Ovary (tissue), 9 donors: ENCODE data around the gene LYPD6. TPM values are rescaled to one million over a fixed set of nuclear protein-coding genes. Genes with fewer than 3 reads are reported as not detected.

Experiments used
- DNase-seq, 5 donors: peaks; one replicate each; pipeline ENCODE4 v3.0.0-alpha.2; 2019 to 2020
- H3K27ac ChIP-seq, 2 donors: fragments of 200-600 bp; one replicate each; pipeline versions ENCODE4 v1.5.1 to v1.8.0; 2019 to 2022
- H3K27me3 ChIP-seq: fragments of 200-600 bp; one replicate; pipeline ENCODE4 v1.8.0; 2022
- H3K36me3 ChIP-seq: fragments of 200-600 bp; sonication (generic); one replicate; pipeline ENCODE4 v1.5.1; 2019
- H3K4me1 ChIP-seq: one replicate; pipeline ENCODE4 v1.8.1; 2013; ENCODE audit warnings: mild to moderate bottlenecking, moderate library complexity; ENCODE audit not compliant: insufficient read depth
- H3K4me3 ChIP-seq: fragments of 200-600 bp; sonication (generic); one replicate; pipeline ENCODE4 v1.5.1; 2017
- H3K9me3 ChIP-seq, 2 donors: fragments of 200-600 bp in 1 of 2; sonication (generic) in 1 of 2; one replicate each; pipeline versions ENCODE4 v1.5.1 to v1.8.1; 2013 to 2019; ENCODE audit warnings: mild to moderate bottlenecking in 1 of 2, moderate library complexity in 1 of 2
- CTCF ChIP-seq, 3 donors: fragments of 450-650 bp in 2 of 3; fragments of 200-600 bp in 1 of 3; IDR thresholded peaks; one replicate each; pipeline versions ENCODE4 v1.5.1 to v1.8.0; 2016 to 2022; ENCODE audit warnings: antibody characterized with exemption in 3 of 3, mild to moderate bottlenecking in 1 of 3
- EP300 ChIP-seq: sonication (generic); formaldehyde crosslinking; IDR thresholded peaks from one replicate; pipeline ENCODE4 v1.6.1; 2017; ENCODE audit warnings: antibody characterized with exemption
- POLR2A ChIP-seq: fragments of 450-650 bp; IDR thresholded peaks from one replicate; pipeline ENCODE4 v1.6.1; 2017; ENCODE audit warnings: antibody characterized with exemption, mild to moderate bottlenecking, moderate library complexity
- WGBS, 3 donors: extraction: QIAGEN DNeasy Blood & Tissue Kit in 1 of 3; methylation state at CpG; one replicate each; pipeline versions ENCODE4 v1.1.5 to v1.1.7; 2013 to 2017; 5-methylcytosine and 5-hydroxymethylcytosine counted together
- intact Hi-C, 4 donors: fragments of 100-400 bp; cut with DNase I; formaldehyde crosslinking; loops; one replicate each; pipeline versions ENCODE4 v1.11.0 to v1.15.1; 2022 to 2023
- polyA plus RNA-seq, 2 donors: library from polyadenylated mRNA; stranded (reverse); fragments of 200-250 nt in 1 of 2; fragments of 350-450 nt in 1 of 2; fragmentation: Illumina TruSeq in 1 of 2; extraction: RNeasy Lipid Tissue Mini Kit (QIAGEN cat#74804) in 1 of 2; gene quantifications; one replicate each; pipeline ENCODE4 v1.2.3, GENCODE V29; 2013 to 2014
- total RNA-seq, 7 donors: library from RNA; depleted of rRNA in 2 of 7; stranded (reverse); fragments of >200 nt in 2 of 7; fragmentation: NEBNext Ultra II Directional in 3 of 7; extraction: Animal tissue kit (Norgen Biotek cat#: 25700) in 3 of 7; gene quantifications; one replicate each; pipeline versions ENCODE4 v1.1.0 to v1.2.4, GENCODE V29; 2016 to 2023
- donor health status: DM: no; HTN: no; CAD: no; lungs with moderate emphysema.
- donor health status: DM: no; HTN: no; CAD: no.
- donor health status: Bipolar disorder and iron deficiency.
- donor health status: DM: yes; HTN: yes; CAD: no.
- donor health status: DM: no; HTN: no; CAD: no.
- donor health status: DM: yes; HTN: yes; CAD: no.

LYPD6 gene
- total and polyA plus RNA-seq, 9 donors, result 0.15 to 3.2 (median 1.2) TPM

GRCh38 chr2:149360106-149360505 is 29.7 kb downstream of the LYPD6 start:
- intact Hi-C loops, result no loop called here
- 55 to 66% (median 57%) methylated on average over 1 of the region's 1 CpG for WGBS, 3 donors
- TF ChIP-seq EP300 (no peak), CTCF (IDR thresholded peaks at IDR 0.05) (no peak), POLR2A (no peak)

GRCh38 chr2:149363958-149364357 is 33.6 kb downstream of the LYPD6 start:
- H3K27me3 ChIP-seq, result no peaks in the 10 kb centered on the region
- WGBS, 3 donors, result 64 to 77% (median 74%) methylated on average over 1 of the region's 1 CpG
- TF ChIP-seq EP300 (no peak), POLR2A (no peak), CTCF (IDR thresholded peaks at IDR 0.05) (no peak)
- no peak overlapping the region for H3K27ac ChIP-seq
- H3K4me1 ChIP-seq, result no peaks in the 10 kb centered on the region
- intact Hi-C loops, result no loop called here
- no peaks in the 10 kb centered on the region for H3K9me3 ChIP-seq
- no peak overlapping the region for H3K4me3 ChIP-seq
- no peaks in the 10 kb centered on the region for H3K36me3 ChIP-seq
- no peak for DNase-seq

More at GRCh38 chr2:149360106-149360505, 29.7 kb downstream of the LYPD6 start:
- no peak for DNase-seq
- Histone ChIP-seq H3K4me3 (no peak overlapping the region), H3K9me3 (no peaks in the 10 kb centered on the region), H3K27me3 (no peaks in the 10 kb centered on the region), H3K4me1 (no peaks in the 10 kb centered on the region), H3K27ac (no peak overlapping the region), H3K36me3 (no peaks in the 10 kb centered on the region)

- Histone ChIP-seq H3K4me3 (no peak overlapping the region), H3K27me3 (no peaks in the 10 kb centered on the region), H3K4me1 (no peaks in the 10 kb centered on the region), H3K27ac (no peak overlapping the region), H3K36me3 (no peaks in the 10 kb centered on the region), H3K9me3 (no peaks in the 10 kb centered on the region)
- DNase-seq, result no peak
- TF ChIP-seq CTCF (IDR thresholded peaks at IDR 0.05) (no peak), EP300 (no peak), POLR2A (no peak)
- intact Hi-C loops, result no loop called here
Measured at GRCh38 chr2:149364839-149365238, 34.5 kb downstream of the LYPD6 start.

GRCh38 chr2:149365931-149366583 is 35.7 kb downstream of the LYPD6 start:
- no peaks in the 10 kb centered on the region for H3K27me3 ChIP-seq
- TF ChIP-seq CTCF (IDR thresholded peaks at IDR 0.05) (no peak), EP300 (no peak), POLR2A (no peak)
- H3K9me3 ChIP-seq, result no peaks in the 10 kb centered on the region
- no peaks in the 10 kb centered on the region for H3K4me1 ChIP-seq
- intact Hi-C loops, result no loop called here
- DNase-seq, result no peak
- no peak overlapping the region for H3K4me3 ChIP-seq
- no peak overlapping the region for H3K27ac ChIP-seq
- H3K36me3 ChIP-seq, result no peaks in the 10 kb centered on the region
- 53 to 56% (median 54%) methylated on average over 5 of the region's 5 CpGs for WGBS, 3 donors
